ENCODE data around the gene FYN.

FYN gene

GRCh38 chr6:111743862-111744692, 129.2 kb downstream of the FYN start:
- no peak for DNase-seq

GRCh38 chr6:111743360-111743759, 129.9 kb downstream of the FYN start:
- no peak for DNase-seq

- DNase-seq = no peak
Measured at GRCh38 chr6:111741177-111741952, 131.9 kb downstream of the FYN start.

- DNase-seq = no peak
Measured at GRCh38 chr6:111740506-111740905, 132.7 kb downstream of the FYN start.

GRCh38 chr6:111739257-111739696, 134.0 kb downstream of the FYN start:
- no peak for DNase-seq

GRCh38 chr6:111738631-111739030, 134.6 kb downstream of the FYN start:
- no peak for DNase-seq

GRCh38 chr6:111738156-111738555, 135.1 kb downstream of the FYN start:
- no peak for DNase-seq

- no peak for DNase-seq
Measured at GRCh38 chr6:111737065-111737521, 136.2 kb downstream of the FYN start.

- DNase-seq = no peak
Measured at GRCh38 chr6:111736005-111736608, 137.1 kb downstream of the FYN start.

- DNase-seq = no peak
Measured at GRCh38 chr6:111734068-111735061, 138.9 kb downstream of the FYN start.

GRCh38 chr6:111732390-111732789, 140.9 kb downstream of the FYN start:
- no peak for DNase-seq

GRCh38 chr6:111731456-111732195, 141.6 kb downstream of the FYN start:
- peak; percentile 37 for DNase-seq

- DNase-seq = no peak
Measured at GRCh38 chr6:111730864-111731263, 142.4 kb downstream of the FYN start.

GRCh38 chr6:111727802-111728201, 145.4 kb downstream of the FYN start:
- DNase-seq = peak; percentile 11

GRCh38 chr6:111727041-111727440, 146.2 kb downstream of the FYN start:
- DNase-seq = no peak

GRCh38 chr6:111725446-111726112, 147.7 kb downstream of the FYN start:
- no peak for DNase-seq

- DNase-seq = no peak
Measured at GRCh38 chr6:111724505-111724904, 148.7 kb downstream of the FYN start.

- DNase-seq = no peak
Measured at GRCh38 chr6:111724039-111724438, 149.2 kb downstream of the FYN start.

GRCh38 chr6:111723412-111723970, 149.8 kb downstream of the FYN start:
- DNase-seq = no peak

- DNase-seq = no peak
Measured at GRCh38 chr6:111722179-111722731, 151.0 kb downstream of the FYN start.
